SK-N-SH treated with all-trans-retinoic acid at 6 μM for 48 hours (cell line): ENCODE results near the gene WDFY2.

Experiments
- ATAC-seq: fragments of 200-7000 bp; cut with Tn5 transposase; 3 replicates; pipeline ENCODE4 v1.9.1; 2020; ENCODE audit warnings: mild to moderate bottlenecking, moderate library complexity
- ARNTL ChIP-seq: fragments of 450-650 bp; formaldehyde crosslinking; IDR thresholded peaks from 2 replicates; pipeline ENCODE4 v1.5.0; 2020; ENCODE audit warnings: low read depth, mild to moderate bottlenecking, moderate library complexity, borderline replicate concordance
- BACH2 ChIP-seq: fragments of 250-450 bp; sonication (Bioruptor Pico); IDR thresholded peaks from 2 replicates; pipeline ENCODE4 v1.9.0; 2021; ENCODE audit warnings: mild to moderate bottlenecking, borderline replicate concordance
- CREB5 ChIP-seq: fragments of 250-450 bp; sonication (Bioruptor Pico); IDR thresholded peaks from 2 replicates; pipeline ENCODE4 v1.5.1; 2020; ENCODE audit warnings: low read depth, mild to moderate bottlenecking, moderate library complexity
- CSDC2 ChIP-seq: fragments of 250-450 bp; sonication (Bioruptor Pico); IDR thresholded peaks from 2 replicates; pipeline ENCODE4 v1.5.0; 2020; ENCODE audit warnings: mild to moderate bottlenecking, moderate library complexity
- OSR1 ChIP-seq: fragments of 250-450 bp; sonication (Bioruptor Pico); IDR thresholded peaks from 2 replicates; pipeline ENCODE4 v1.8.0; 2022; ENCODE audit warnings: moderate library complexity, mild to moderate bottlenecking, inconsistent platforms
- PATZ1 ChIP-seq: fragments of 250-450 bp; sonication (Bioruptor Pico); IDR thresholded peaks from 2 replicates; pipeline ENCODE4 v1.8.0; 2020; ENCODE audit warnings: mild to moderate bottlenecking, moderate library complexity, borderline replicate concordance
- PPARA ChIP-seq: fragments of 250-450 bp; sonication (Bioruptor Pico); IDR thresholded peaks from 2 replicates; pipeline ENCODE4 v1.5.0; 2020; ENCODE audit warnings: mild to moderate bottlenecking, borderline replicate concordance
- RARB ChIP-seq: fragments of 250-450 bp; sonication (Bioruptor Pico); IDR thresholded peaks from 2 replicates; pipeline ENCODE4 v1.8.0; 2021; ENCODE audit warnings: mild to moderate bottlenecking, moderate library complexity
- SNAI2 ChIP-seq: fragments of 250-450 bp; sonication (Bioruptor Pico); IDR thresholded peaks from 2 replicates; pipeline ENCODE4 v1.5.0; 2020; ENCODE audit warnings: mild to moderate bottlenecking, moderate library complexity
- TCF4 ChIP-seq: fragments of 250-450 bp; sonication (Bioruptor Pico); IDR thresholded peaks from 2 replicates; pipeline ENCODE4 v1.8.0; 2021; ENCODE audit warnings: mild to moderate bottlenecking, moderate library complexity, borderline replicate concordance
- TOX ChIP-seq: fragments of 250-450 bp; sonication (Bioruptor Pico); IDR thresholded peaks from 2 replicates; pipeline ENCODE4 v1.8.0; 2021; ENCODE audit warnings: mild to moderate bottlenecking, moderate library complexity, borderline replicate concordance
- ZC3H10 ChIP-seq: fragments of 250-450 bp; sonication (Bioruptor Pico); IDR thresholded peaks from 2 replicates; pipeline ENCODE4 v1.5.1; 2021; ENCODE audit warnings: mild to moderate bottlenecking, moderate library complexity
- ZFP30 ChIP-seq: fragments of 450-650 bp; formaldehyde crosslinking; IDR thresholded peaks from 2 replicates; pipeline ENCODE4 v1.5.0; 2022; ENCODE audit warnings: mild to moderate bottlenecking, moderate library complexity
- ZNF565 ChIP-seq: fragments of 450-650 bp; formaldehyde crosslinking; conservative IDR thresholded peaks from 2 replicates; pipeline ENCODE4 v1.5.0; 2020; ENCODE audit warnings: low read depth, mild to moderate bottlenecking, moderate library complexity
- ZNF70 ChIP-seq: fragments of 450-650 bp; formaldehyde crosslinking; IDR thresholded peaks from 2 replicates; pipeline ENCODE4 v1.5.0; 2020; ENCODE audit warnings: mild to moderate bottlenecking, moderate library complexity
- ZNF8 ChIP-seq: fragments of 450-650 bp; formaldehyde crosslinking; IDR thresholded peaks from 2 replicates; pipeline ENCODE4 v1.5.0; 2020; ENCODE audit warnings: mild to moderate bottlenecking, moderate library complexity
- TF ChIP-seq, protein P1 (sequence below): fragments of 250-450 bp; sonication (Bioruptor Pico); IDR thresholded peaks from 2 replicates; pipeline ENCODE4 v1.5.1; 2021; ENCODE audit warnings: mild to moderate bottlenecking, moderate library complexity
- TF ChIP-seq, protein P2 (sequence below): fragments of 250-450 bp; sonication (Bioruptor Pico); IDR thresholded peaks from 2 replicates; pipeline ENCODE4 v1.5.0; 2020; ENCODE audit warnings: mild to moderate bottlenecking, moderate library complexity

Gene WDFY2

DNA sequence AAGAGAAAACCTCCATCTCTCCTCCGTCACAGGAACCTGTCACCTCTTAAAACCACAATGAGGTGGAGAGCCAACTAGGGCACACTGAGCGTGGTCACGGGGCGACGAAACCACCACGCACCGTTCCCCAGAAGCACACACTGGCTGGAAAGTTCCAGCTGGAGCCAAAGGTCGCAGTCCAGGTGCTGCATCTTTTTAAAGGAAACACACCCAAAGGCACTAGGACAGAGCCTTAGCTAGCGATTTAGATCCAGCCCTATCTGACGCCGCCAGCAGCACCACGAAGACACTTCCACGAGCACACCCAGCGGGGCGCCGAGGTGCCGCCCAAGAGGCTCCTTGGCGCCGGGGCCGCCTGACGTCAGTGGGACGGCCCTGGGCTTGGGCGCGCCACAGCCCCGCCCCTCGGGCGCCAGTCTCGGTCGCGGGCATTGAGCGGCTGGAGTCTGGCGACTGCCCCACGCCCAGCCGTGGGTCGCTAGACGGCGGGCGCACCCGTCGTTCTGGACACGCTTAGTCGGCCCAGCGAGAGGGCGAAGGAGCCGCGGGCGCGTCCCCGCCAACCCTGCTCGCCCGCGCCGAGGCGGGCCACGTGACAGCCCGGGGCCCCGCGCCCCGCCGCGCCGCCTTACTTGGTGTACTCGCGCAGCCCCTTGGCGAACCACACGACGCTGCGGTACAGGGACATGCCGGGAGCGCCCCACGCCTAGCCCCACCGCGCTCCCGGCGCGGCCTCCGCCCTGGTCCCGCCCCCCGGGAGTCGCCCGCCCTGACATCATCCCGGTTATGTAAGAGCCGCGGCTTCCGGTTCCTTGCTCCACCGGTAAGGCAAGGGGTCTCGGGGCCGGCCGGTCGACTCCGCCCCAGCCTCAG lies 219.4 kb downstream of the WDFY2 start, which contains the start of gene DHRS12:
DHRS12 (minus strand) TSS at position 742 of the 873 bp plus-strand sequence. CDS start 4,504 bp downstream, outside the sequence.
- ATAC-seq: peak; percentile 84
- 0 out of 2 replicates have a peak, but pooled peaks have one; percentile 55 for TF ChIP-seq ZNF565 (CRISPR knock-in tag)
- TF ChIP-seq, protein P1, sequence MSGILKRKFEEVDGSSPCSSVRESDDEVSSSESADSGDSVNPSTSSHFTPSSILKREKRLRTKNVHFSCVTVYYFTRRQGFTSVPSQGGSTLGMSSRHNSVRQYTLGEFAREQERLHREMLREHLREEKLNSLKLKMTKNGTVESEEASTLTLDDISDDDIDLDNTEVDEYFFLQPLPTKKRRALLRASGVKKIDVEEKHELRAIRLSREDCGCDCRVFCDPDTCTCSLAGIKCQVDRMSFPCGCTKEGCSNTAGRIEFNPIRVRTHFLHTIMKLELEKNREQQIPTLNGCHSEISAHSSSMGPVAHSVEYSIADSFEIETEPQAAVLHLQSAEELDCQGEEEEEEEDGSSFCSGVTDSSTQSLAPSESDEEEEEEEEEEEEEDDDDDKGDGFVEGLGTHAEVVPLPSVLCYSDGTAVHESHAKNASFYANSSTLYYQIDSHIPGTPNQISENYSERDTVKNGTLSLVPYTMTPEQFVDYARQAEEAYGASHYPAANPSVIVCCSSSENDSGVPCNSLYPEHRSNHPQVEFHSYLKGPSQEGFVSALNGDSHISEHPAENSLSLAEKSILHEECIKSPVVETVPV: no peak
- TF ChIP-seq, protein P2, sequence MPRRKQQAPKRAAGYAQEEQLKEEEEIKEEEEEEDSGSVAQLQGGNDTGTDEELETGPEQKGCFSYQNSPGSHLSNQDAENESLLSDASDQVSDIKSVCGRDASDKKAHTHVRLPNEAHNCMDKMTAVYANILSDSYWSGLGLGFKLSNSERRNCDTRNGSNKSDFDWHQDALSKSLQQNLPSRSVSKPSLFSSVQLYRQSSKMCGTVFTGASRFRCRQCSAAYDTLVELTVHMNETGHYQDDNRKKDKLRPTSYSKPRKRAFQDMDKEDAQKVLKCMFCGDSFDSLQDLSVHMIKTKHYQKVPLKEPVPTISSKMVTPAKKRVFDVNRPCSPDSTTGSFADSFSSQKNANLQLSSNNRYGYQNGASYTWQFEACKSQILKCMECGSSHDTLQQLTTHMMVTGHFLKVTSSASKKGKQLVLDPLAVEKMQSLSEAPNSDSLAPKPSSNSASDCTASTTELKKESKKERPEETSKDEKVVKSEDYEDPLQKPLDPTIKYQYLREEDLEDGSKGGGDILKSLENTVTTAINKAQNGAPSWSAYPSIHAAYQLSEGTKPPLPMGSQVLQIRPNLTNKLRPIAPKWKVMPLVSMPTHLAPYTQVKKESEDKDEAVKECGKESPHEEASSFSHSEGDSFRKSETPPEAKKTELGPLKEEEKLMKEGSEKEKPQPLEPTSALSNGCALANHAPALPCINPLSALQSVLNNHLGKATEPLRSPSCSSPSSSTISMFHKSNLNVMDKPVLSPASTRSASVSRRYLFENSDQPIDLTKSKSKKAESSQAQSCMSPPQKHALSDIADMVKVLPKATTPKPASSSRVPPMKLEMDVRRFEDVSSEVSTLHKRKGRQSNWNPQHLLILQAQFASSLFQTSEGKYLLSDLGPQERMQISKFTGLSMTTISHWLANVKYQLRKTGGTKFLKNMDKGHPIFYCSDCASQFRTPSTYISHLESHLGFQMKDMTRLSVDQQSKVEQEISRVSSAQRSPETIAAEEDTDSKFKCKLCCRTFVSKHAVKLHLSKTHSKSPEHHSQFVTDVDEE (CRISPR knock-in tag): peak; percentile 64; the same call in 1 of the 2 replicates

- no peak for TF ChIP-seq ZNF8
- no peak for TF ChIP-seq CSDC2
- TF ChIP-seq ZFP30 (CRISPR knock-in tag): 0 out of 2 replicates have a peak, but pooled peaks have one; percentile 5
- no peak for TF ChIP-seq OSR1
- TF ChIP-seq PATZ1 (CRISPR knock-in tag): 0 out of 2 replicates have a peak, but pooled peaks have one; percentile 37
- TF ChIP-seq BACH2 (CRISPR knock-in tag): no peak
- TF ChIP-seq, protein P1: no peak
- no peak for TF ChIP-seq TCF4
- ATAC-seq: no peak
Observed at GRCh38 chr13:51804295-51805172, 220.3 kb downstream of the WDFY2 start.

GRCh38 chr13:51805313-51805712 lies 221.1 kb downstream of the WDFY2 start:
- ATAC-seq: no peak
- TF ChIP-seq CREB5 (no peak), ZNF565 (CRISPR knock-in tag) (no peak), OSR1 (no peak), ZNF8 (no peak), SNAI2 (CRISPR knock-in tag) (no peak), ZFP30 (CRISPR knock-in tag) (no peak), RARB (no peak), ZC3H10 (CRISPR knock-in tag) (no peak), TOX (CRISPR knock-in tag) (no peak), ZNF70 (CRISPR knock-in tag) (no peak), PATZ1 (CRISPR knock-in tag) (no peak), PPARA (CRISPR knock-in tag) (no peak), ARNTL (no peak)
- TF ChIP-seq, protein P2 (CRISPR knock-in tag): no peak
- TF ChIP-seq, protein P1: no peak
